Measurements from ENCODE around the gene MRPL14. TPM values are rescaled to one million over a fixed set of nuclear protein-coding genes. Genes with fewer than 3 reads are reported as not detected.

MRPL14 gene
- total RNA-seq, result 10 to 100 TPM; 44.1 to 51.6 TPM

DNA sequence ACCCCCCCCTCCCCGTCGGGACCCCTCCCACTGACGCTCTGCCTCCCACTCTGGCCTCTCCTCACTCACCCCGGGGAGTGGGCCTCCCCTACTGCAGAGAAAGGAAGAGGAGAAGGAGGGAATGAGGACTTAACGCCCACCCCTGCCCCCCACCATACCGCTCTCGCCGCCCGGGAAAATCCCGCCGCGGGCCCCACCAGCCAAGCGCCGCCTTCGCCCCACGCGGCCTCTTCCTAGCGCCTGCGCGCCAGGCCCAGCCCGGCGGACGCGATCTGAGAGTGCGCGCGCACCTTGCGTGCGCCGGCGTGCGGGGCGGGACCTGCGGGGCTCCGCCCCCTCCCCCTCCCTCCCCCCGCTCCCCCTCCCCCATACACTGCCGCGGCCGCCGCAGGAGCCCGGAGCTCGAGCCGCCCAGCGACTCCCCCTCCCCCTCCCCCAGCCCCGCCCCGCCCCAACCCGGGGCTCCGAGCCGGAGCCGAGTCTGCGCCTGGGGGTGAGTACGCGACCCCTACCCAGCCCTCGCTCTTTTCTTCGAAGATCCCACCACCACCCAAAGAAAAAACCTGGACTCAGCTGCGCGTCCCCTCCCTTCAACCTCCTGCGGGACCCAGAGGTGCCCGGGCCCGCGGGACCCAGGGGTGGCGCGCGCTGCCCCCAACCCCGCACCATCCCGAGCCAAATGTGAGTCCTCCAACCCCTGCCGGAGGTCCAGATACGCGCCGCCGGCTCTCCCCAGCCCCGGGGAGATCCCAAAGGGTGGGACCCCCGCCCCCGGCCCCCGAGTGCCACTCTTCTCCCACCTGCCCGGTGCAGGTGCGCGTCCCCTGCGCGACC is at the start of gene MRPL14, which contains the start of gene TMEM63B:
MRPL14 (minus strand) TSS at position 267 of the 834 bp plus-strand sequence. CDS start 10,841 bp downstream, outside the sequence.
TMEM63B (plus strand) TSS at position 369 of the 834 bp plus-strand sequence. CDS start 7,031 bp downstream, outside the sequence.
- H3K9me3 Mint-ChIP-seq, result no peaks in the 10 kb centered on the region
- peaks cover 50% of the 10 kb centered on the region for H3K4me1 Mint-ChIP-seq
- H3K4me3 Mint-ChIP-seq, result peak within 1 kb of the TSS; percentile 92
- DNase-seq (peak; percentile 95), ATAC-seq (ENCODE audit: low read depth) (peak; percentile 87)
- peaks cover 15% of the 10 kb centered on the region for H3K36me3 Mint-ChIP-seq
- POLR2A ChIA-PET, result interaction anchor here (1.0 kb wide), 1 partner anchor 119 kb away, joined by 4 read pairs; the partner anchor contains the start of gene HSP90AB1
- H3K27ac Mint-ChIP-seq, result peak within 1 kb of the TSS; percentile 85
- H3K27me3 Mint-ChIP-seq, result peaks cover 2% of the 10 kb centered on the region

DNA sequence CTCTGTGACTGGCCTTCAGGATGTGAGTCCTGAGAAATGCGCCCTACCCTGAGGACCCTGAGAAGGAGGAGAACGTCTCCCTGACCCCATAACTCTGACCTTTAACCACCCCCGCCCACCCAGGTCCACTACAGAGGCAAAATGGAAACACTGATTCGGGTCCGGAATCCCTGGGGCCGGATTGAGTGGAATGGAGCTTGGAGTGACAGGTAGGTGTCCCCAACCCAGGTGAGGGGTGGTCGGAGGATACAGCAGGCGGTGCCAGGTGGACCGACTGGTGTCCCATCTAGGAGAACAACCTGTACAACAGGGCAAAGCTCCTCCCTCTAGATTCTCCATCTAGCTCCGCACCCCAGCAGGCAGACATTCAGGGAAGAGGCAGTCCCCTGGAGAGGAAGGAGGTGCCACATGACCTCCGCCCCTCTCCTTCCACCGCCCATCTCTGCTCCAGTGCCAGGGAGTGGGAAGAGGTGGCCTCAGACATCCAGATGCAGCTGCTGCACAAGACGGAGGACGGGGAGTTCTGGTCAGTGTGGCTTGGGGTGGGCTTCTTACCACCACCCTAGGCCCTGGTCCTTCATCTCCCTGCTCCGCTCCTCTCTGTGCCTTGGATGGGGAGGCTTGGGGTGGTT is 49.0 kb upstream of the MRPL14 start:
- peak overlapping the region; percentile 74 for H3K4me3 Mint-ChIP-seq
- no peaks in the 10 kb centered on the region for H3K9me3 Mint-ChIP-seq
- DNase-seq, result no peak
- ATAC-seq (ENCODE audit: low read depth), result no peak
- H3K27ac Mint-ChIP-seq, result no peak overlapping the region
- peaks cover 16% of the 10 kb centered on the region for H3K4me1 Mint-ChIP-seq
- H3K36me3 Mint-ChIP-seq, result no peaks in the 10 kb centered on the region
- H3K27me3 Mint-ChIP-seq, result peaks cover 21% of the 10 kb centered on the region
- POLR2A ChIA-PET, result interaction anchor here (1.6 to 2.2 kb wide), 2 partner anchors 71 to 80 kb away, joined by 5 to 16 read pairs; partner anchors contain the start of gene HSP90AB1

- Mint-ChIP-seq H3K27me3 (peaks cover 23% of the 10 kb centered on the region), H3K9me3 (no peaks in the 10 kb centered on the region), H3K27ac (peak overlapping the region; percentile 13)
Observed at GRCh38 chr6:44172731-44173500, 45.7 kb upstream of the MRPL14 start.

DNA sequence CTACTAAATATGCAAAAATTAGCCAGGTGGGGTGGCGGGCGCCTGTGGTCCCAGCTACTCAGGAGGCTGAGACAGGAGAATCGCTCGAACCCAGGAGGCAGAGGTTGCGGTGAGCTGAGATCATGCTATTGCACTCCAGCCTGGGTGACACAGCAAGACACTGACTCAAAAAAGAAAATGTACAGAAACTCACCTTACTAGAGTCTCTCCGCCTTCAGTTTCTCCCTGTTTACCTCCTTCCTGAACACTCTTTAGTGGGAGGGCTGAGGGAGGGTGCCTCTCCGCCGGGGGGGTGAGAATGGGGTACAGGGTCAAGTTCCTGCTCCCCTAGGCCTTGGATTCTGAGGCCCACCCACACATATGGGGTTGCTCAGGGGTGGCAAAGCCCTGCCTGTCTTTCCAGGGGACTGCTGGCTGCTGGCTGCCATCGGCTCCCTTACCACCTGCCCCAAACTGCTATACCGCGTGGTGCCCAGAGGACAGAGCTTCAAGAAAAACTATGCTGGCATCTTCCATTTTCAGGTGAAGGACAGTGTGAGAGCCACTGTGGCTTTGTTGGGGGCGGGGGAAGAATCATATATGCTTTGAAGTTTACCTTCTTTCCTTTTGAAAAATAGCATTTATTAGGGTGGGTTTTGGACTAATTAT is 44.8 kb upstream of the MRPL14 start:
- DNase-seq, result no peak
- H3K36me3 Mint-ChIP-seq, result no peaks in the 10 kb centered on the region
- peaks cover 10% of the 10 kb centered on the region for H3K4me1 Mint-ChIP-seq
- H3K27me3 Mint-ChIP-seq, result peaks cover 20% of the 10 kb centered on the region
- no peaks in the 10 kb centered on the region for H3K9me3 Mint-ChIP-seq
- no peak overlapping the region for H3K4me3 Mint-ChIP-seq
- no peak for ATAC-seq (ENCODE audit: low read depth)
- POLR2A ChIA-PET, result interaction anchor here (1.5 kb wide), 1 partner anchor 83 kb away, joined by 6 read pairs; no protein-coding TSS in a partner anchor
- H3K27ac Mint-ChIP-seq, result no peak overlapping the region

More at GRCh38 chr6:44172731-44173500, 45.7 kb upstream of the MRPL14 start:
- POLR2A ChIA-PET, result interaction anchor here (1.0 to 1.5 kb wide), 2 partner anchors 74 to 82 kb away, joined by 5 to 6 read pairs; partner anchors contain the start of gene HSP90AB1
- H3K4me1 Mint-ChIP-seq, result peaks cover 16% of the 10 kb centered on the region
- no peaks in the 10 kb centered on the region for H3K36me3 Mint-ChIP-seq
- DNase-seq (peak; percentile 77), ATAC-seq (ENCODE audit: low read depth) (peak; percentile 79)
- no peak overlapping the region for H3K4me3 Mint-ChIP-seq

DNA sequence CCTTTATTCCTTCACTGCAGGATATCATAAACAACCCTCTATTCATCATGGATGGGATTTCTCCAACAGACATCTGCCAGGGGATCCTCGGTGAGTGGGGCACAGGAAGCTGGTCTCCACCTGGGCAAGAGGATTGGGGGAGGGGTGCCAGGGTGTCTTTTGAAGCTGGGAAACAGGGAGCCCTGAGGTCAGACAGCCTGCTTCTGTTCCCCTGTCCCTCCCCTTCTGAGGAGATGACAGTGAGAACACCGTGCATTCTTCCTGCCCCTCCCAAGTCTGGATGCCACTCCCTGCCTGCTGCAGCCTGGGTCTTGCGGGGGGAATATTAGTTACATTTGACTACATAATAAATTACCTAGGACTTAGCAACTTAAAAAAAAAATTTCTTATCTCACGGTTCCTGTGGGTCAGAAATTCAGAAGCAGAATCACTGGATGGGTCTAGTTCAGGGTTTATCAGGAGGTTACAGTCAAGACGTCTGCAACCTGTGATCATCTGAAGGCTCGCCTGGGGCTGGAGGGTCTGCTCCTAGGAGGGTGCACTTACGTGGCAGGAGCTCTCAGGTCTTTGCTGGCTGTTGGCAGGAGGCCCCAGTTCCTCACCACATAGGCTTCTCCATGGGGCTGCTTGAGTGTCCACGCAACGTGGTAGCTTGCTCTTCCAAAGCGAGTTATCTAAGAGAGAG is 42.8 kb upstream of the MRPL14 start:
- no peak overlapping the region for H3K27ac Mint-ChIP-seq
- no peaks in the 10 kb centered on the region for H3K9me3 Mint-ChIP-seq
- peaks cover 31% of the 10 kb centered on the region for H3K27me3 Mint-ChIP-seq
- no peaks in the 10 kb centered on the region for H3K36me3 Mint-ChIP-seq
- H3K4me3 Mint-ChIP-seq, result no peak overlapping the region
- H3K4me1 Mint-ChIP-seq, result peaks cover 10% of the 10 kb centered on the region
- DNase-seq (no peak), ATAC-seq (ENCODE audit: low read depth) (no peak)
- POLR2A ChIA-PET, result no interaction called here

DNA sequence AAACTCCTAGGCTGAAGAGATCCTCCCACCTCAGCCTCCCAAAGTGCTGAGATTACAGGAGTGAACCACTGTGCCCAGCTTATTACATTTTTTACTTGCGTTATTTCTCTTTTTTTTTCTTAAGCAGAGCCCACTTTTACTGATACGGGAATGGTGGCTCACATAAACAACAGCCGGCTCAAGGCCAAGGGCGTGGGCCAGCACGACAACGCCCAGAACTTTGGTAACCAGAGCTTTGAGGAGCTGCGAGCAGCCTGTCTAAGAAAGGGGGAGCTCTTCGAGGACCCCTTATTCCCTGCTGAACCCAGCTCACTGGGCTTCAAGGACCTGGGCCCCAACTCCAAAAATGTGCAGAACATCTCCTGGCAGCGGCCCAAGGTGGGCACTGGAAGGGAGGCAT is 41.9 kb upstream of the MRPL14 start:
- ATAC-seq (ENCODE audit: low read depth), result no peak
- POLR2A ChIA-PET, result no interaction called here
- Mint-ChIP-seq H3K4me1 (peaks cover 10% of the 10 kb centered on the region), H3K36me3 (no peaks in the 10 kb centered on the region), H3K4me3 (no peak overlapping the region), H3K27me3 (peaks cover 27% of the 10 kb centered on the region), H3K27ac (no peak overlapping the region), H3K9me3 (no peaks in the 10 kb centered on the region)
- no peak for DNase-seq

DNA sequence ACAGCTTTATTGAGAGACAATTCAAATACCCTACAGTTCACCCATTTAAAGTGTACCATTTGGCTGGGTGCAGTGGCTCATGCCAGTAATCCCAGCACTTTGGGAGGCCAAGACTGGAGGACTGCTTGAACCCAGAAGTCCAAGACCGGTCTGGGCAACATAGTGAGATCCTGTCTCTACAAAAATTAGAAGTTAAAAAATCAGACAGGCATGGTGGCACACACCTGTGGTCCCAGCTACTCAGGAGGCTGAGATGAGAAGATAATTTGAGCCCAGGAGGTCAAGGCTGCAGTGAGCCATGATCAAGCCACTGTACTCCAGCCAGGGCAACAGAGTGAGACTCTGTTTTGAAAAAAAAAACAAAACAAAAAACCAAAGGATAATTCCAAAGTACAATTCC is 40.3 kb upstream of the MRPL14 start:
- Mint-ChIP-seq H3K36me3 (no peaks in the 10 kb centered on the region), H3K27ac (no peak overlapping the region), H3K27me3 (peaks cover 31% of the 10 kb centered on the region), H3K4me3 (no peak overlapping the region), H3K9me3 (no peaks in the 10 kb centered on the region), H3K4me1 (peaks cover 7% of the 10 kb centered on the region)
- ATAC-seq (ENCODE audit: low read depth) (no peak), DNase-seq (no peak)
- POLR2A ChIA-PET, result interaction anchor here (0.6 kb wide), 2 partner anchors 89 to 740 kb away, joined by 3 read pairs; partner anchors contain the start of gene ABCC10

- POLR2A ChIA-PET, result interaction anchor here (0.6 kb wide), 1 partner anchor 35 kb away, joined by 6 read pairs; no protein-coding TSS in a partner anchor
- Mint-ChIP-seq H3K36me3 (no peaks in the 10 kb centered on the region), H3K27ac (no peak overlapping the region), H3K4me3 (no peak overlapping the region), H3K9me3 (no peaks in the 10 kb centered on the region), H3K4me1 (peaks cover 6% of the 10 kb centered on the region), H3K27me3 (peaks cover 31% of the 10 kb centered on the region)
- DNase-seq (no peak), ATAC-seq (ENCODE audit: low read depth) (no peak)
Observed at GRCh38 chr6:44166591-44167184, 39.4 kb upstream of the MRPL14 start.

GRCh38 chr6:44166116-44166515 is 38.9 kb upstream of the MRPL14 start:
- Mint-ChIP-seq H3K4me3 (no peak overlapping the region), H3K27me3 (peaks cover 29% of the 10 kb centered on the region), H3K9me3 (no peaks in the 10 kb centered on the region), H3K36me3 (no peaks in the 10 kb centered on the region), H3K4me1 (peaks cover 6% of the 10 kb centered on the region), H3K27ac (no peak overlapping the region)
- POLR2A ChIA-PET, result interaction anchor here (0.6 kb wide), 1 partner anchor 34 kb away, joined by 6 read pairs; no protein-coding TSS in a partner anchor
- DNase-seq (no peak), ATAC-seq (ENCODE audit: low read depth) (no peak)

DNA sequence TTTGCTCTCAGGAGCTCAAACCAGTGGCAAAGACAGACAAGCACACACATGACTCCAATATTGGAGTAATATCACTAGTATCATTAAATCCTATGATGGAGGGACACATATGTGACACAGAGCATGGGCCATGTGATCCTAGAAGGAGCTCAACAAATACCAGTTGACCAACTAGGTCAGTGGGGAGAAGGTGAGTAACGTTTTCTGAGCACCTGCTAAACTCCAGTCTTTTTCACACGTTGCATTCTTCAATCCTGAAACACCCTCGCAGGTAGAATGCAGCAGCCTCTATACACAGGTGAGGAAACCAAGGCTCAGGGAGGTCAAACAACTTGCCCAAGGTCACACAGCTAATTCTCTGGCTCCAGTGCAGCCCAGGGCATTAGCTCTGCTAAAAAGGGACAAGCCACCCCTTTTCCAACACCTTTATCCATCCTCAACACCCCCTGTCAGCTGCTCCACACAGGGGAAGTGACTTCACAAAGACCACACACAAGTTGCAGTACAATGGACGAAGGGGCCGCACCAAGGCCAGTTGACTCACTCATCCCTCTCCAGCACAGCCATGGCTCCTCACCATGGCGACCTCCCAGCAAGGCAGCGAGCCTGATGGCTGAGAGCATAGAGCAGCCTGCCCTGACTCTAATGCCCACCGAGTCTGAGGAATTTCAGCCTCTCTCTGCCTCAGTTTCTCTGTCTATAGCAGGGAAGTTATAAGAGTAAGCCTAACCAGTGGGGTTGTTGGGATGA is 35.8 kb upstream of the MRPL14 start:
- no peak for DNase-seq
- Mint-ChIP-seq H3K36me3 (no peaks in the 10 kb centered on the region), H3K27ac (no peak overlapping the region), H3K27me3 (peaks cover 27% of the 10 kb centered on the region), H3K9me3 (no peaks in the 10 kb centered on the region), H3K4me1 (peaks cover 6% of the 10 kb centered on the region), H3K4me3 (no peak overlapping the region)
- ATAC-seq (ENCODE audit: low read depth), result no peak
- POLR2A ChIA-PET, result interaction anchor here (2.3 kb wide), 1 partner anchor 83 kb away, joined by 7 read pairs; the partner anchor contains the start of gene HSP90AB1

DNA sequence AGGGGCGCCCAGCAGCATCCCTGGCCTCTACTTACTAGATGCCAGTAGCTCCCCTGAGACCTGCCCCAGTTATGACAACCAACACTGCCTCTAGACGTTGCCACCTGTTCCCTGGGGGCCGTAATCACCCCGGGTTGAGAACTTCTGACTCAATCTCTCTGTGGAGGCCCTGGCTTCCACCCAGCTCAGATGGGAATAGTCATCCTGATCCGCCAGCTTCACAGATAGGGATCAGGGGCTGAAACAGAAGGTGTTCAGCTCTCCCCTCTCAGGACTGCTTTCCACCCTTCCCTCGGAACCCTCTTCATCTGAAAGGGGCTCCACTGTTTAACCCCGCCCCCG is 34.7 kb upstream of the MRPL14 start:
- Mint-ChIP-seq H3K4me3 (no peak overlapping the region), H3K36me3 (no peaks in the 10 kb centered on the region), H3K4me1 (peaks cover 7% of the 10 kb centered on the region), H3K27ac (no peak overlapping the region), H3K9me3 (no peaks in the 10 kb centered on the region), H3K27me3 (peaks cover 27% of the 10 kb centered on the region)
- ATAC-seq (ENCODE audit: low read depth) (no peak), DNase-seq (no peak)
- POLR2A ChIA-PET, result interaction anchor here (2.3 kb wide), 1 partner anchor 84 kb away, joined by 7 read pairs; the partner anchor contains the start of gene HSP90AB1

All from activated naive CD8-positive, alpha-beta T cell treated with anti-CD3 and anti-CD28 coated beads, Interleukin-2, amount 10 ng/mL, durations not matched to agents 7 days and 5 days (primary cell).